ENCODE data around the gene FILIP1.
"Not testable (repeated sequence)": the region's sequence is repeated elsewhere in the genome, so short reads cannot be mapped to it uniquely, and the experiment has no call there.

FILIP1 gene

DNA sequence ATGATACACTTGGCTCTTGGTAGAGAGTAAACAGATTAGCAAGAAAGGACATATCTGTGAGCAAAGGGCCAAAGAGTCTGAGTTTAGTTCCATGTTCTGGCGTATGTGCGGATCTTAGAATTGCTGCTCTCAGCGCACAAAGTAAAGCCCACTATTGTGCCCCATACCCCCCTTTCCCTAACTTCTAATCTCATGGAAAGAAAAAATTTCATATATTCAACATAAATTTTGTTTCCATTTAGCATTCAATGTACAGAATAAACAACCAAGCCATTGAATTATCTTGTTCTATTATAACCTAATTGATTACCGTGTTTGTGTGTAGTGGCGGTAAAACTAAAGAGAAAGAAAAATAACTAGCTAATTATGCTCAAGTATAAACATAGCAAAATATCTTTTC lies 30.5 kb downstream of the FILIP1 start:
- DNase-seq (ENCODE audit: insufficient read length, low spot score) = no peak
- FAIRE-seq = no peak

DNA sequence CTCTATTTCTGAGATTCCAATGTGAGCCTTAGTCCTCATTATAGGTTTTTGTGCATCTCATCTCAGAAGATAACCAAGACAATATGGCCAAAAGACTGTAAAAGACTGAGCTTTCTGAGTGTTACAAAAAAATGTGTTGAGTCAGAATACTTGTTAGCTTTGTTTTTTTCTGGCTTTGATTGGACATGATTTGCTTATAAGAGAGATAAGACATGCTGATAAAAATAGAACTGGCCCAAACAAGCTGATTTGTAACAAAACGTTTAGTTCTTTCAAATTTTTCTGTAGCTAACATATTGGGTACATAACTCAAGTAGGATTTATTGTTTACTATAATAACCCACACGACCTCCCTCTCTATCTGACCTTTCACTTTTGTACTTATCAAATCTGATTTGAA lies 32.9 kb downstream of the FILIP1 start:
- FAIRE-seq = peak; percentile 79
- no peak for DNase-seq (ENCODE audit: insufficient read length, low spot score)

DNA sequence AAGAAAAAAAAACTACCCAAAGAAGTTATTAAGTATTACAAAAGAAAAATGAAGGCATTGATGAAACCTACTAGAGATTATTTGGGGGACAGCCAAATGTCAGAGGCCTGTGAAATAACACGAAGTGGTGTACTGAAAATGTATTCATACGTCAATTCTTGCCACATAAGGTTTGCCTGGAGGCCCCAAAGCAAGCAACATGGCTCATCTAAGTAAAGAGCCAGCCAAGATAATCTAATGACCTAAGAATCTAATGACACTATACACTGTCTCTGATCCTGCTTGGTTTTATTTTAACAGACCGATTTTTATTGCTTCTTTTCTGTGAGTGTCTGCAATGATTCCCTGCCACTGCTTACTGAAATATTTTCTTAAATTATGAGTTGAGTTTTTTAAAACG lies 34.7 kb downstream of the FILIP1 start:
- FAIRE-seq (no peak), DNase-seq (ENCODE audit: insufficient read length, low spot score) (no peak)

DNA sequence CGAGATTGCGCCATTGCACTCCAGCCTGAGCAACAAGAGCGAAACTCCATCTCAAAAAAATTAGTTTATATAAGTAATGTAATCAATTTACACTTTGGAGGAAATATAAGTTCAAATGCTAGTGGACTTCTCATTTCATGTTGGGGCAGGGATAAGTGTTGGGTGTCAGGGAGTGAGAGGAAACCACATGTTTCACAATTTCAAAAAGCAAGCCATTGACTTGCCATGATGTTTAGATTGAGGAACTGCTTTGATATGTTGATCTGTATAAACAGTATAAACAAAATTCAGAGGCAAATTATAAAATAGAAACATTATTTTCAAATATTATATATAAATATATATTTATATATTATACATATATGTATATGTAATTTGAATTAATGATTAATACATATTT lies 42.7 kb downstream of the FILIP1 start:
- no peak for DNase-seq (ENCODE audit: insufficient read length, low spot score)
- no peak for FAIRE-seq

DNA sequence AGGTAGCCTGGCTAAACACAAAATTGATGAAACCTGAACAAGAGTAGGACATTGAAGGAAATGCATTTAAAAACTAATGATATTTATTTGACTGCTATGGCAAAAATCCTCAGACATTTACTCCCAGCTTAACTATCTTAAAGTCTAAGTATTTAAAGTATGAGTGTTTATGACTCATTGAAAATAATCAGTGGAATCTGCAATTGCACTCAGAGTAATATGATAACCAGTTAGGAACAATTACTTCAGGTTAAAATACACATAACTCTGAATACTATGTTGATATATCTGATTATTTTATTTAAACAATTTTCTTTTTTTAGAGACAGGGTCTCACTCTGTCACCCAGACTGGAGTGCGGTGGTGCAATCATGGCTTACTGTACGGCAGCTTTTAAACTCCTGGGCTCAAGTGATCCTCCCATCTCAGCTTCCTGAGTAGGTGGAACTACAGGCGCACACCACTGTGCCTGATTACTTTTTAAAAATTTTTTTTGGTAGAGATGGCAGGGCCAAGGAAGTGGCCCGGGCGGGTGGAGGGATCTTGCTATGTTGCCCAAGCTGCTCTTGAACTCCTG lies 43.9 kb downstream of the FILIP1 start:
- no peak for DNase-seq (ENCODE audit: insufficient read length, low spot score)
- no peak for FAIRE-seq

DNA sequence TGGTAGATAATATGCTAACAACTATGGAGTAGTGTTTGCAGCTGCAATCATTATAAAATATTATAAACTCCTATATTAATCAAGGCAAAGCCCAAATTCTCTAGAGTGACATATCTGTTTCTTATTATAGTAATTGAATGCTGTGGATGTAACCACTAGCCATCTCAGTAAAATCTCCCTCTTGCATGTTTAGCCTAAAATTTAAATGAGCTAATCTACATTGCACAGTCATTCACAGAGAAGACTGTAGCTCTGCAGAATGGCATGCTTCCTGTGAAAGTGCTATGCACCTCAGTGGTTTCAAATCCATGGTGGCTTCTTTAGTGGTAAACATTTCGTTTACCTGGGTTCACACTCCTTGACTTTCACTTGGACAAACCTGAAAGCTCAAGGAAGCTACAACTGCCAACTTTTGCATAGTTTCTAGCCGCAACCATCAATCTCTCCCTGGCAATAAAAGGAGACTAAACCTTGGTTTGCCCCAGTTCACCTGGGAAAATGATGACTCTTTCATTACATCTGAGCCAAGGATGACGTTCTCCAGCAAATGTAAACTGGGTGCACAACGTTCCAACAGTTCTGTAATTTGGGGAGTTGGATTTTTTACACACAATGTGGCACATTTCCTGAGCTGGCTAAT lies 47.2 kb downstream of the FILIP1 start:
- DNase-seq (ENCODE audit: insufficient read length, low spot score) = peak; percentile 12
- peak; percentile 70 for FAIRE-seq

DNA sequence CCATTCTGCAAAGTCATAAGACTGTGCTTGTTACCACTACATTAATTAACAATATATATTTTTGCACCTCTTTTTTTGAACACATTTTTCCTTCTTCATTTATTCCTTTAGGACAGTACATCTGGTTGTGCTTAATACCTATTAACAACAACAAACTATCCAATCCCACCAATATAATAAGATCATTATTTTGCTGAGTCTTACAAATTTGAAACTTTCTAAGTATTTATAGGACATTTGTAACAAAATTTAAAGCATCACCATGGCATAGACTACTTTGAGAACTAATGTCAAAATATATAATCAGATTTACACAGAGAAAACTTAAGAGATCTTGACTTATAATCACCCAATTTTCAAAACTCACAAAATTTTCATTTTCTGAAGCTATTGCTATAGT lies 47.9 kb downstream of the FILIP1 start:
- FAIRE-seq = no peak
- no peak for DNase-seq (ENCODE audit: insufficient read length, low spot score)

DNA sequence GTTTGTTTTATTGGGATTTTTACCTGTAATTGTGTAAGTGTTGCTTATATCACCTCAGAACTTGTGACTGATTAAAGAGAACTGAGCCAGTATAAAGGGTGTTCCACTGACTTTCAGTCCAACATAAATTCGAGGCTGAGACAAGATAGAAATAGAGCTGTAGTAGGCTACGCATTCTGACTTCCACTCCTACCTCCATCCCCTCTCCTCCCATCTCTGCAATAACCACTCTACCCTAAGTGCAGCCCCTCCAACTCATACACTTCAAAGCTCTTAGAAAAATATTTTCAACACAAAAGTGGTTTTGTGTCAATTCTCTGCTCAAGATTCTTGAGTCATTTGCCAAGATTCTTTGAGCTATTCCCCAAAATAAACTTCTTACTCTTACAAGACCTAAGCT lies 48.7 kb downstream of the FILIP1 start:
- no peak for DNase-seq (ENCODE audit: insufficient read length, low spot score)
- FAIRE-seq = no peak

DNA sequence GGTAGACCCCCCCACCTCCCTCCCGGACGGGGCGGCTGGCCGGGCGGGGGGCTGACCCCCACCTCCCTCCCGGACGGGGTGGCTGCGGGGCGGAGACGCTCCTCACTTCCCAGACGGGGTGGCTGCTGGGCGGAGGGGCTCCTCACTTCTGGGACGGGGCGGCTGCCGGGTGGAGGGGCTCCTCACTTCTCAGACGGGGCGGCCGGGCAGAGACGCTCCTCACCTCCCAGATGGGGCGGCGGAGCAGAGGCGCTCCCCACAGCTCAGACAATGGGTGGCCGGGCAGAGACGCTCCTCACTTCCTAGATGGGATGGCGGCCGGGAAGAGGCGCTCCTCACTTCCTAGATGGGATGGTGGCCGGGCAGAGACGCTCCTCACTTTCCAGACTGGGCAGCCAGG lies 51.7 kb downstream of the FILIP1 start:
- not testable (repeated sequence) for FAIRE-seq; DNase-seq (ENCODE audit: insufficient read length, low spot score)

DNA sequence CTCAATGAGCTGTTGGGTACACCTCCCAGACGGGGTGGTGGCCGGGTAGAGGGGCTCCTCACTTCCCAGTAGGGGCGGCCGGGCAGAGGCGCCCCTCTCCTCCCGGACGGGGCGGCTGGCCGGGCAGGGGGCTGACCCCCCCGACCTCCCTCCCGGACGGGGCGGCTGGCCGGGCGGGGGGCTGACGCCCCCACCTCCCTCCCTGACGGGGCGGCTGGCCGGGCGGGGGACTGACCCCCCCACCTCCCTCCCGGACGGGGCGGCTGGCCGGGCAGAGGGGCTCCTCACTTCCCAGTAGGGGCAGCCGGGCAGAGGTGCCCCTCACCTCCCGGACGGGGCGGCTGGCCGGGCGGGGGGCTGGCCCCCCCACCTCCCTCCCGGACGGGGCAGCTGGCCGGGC lies 52.1 kb downstream of the FILIP1 start:
- DNase-seq (ENCODE audit: insufficient read length, low spot score); FAIRE-seq: not testable (repeated sequence)

DNA sequence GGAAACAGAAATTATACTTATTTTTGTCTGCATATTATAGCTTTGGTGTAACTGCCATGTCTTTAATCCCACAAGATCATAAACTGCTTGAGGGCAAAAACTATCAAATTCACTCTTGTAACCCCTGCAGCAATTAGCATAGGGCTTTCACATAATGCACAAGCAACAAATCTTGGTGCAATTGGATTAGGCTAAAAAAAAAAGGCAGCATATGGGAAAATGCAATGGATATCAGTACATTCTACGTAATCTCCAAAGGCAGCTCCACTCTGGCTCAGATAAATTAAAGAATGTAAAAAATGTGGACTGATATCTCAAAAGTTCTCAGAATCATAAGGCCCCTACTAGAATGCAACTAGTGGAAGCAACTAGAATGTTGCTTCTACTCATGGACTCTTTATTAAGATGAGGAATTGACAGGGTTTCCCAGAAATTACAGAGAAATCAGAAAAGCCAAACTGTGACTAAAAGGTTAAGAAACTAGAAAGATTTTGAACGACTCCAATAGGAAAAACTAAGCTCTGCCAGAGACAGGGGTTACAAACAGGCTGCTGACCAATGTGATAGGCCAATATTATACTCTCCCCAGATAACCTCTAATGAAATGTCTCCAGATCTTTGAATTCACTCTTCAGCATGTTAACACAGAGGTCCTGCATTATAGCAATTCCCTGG lies 55.0 kb downstream of the FILIP1 start:
- no peak for DNase-seq (ENCODE audit: insufficient read length, low spot score)
- FAIRE-seq = no peak

DNA sequence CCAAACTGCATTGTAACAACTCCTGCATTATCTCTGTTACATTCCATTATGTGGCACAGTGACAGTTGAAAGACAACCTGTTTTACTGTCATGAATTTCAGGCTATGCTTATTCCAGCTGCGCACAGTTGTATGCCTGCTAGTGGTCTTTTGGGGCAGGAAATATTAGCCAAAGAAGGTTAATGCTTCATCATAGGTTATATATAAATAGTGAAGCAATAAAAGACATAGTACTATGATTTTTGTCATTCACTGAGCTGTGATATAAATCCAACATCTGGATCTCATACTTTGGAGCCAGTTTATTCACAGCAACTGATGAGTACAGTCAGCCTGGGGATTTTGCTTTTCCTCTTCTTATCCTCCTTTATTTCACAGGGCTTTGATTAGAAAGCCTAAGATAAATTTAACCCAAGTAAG lies 55.6 kb downstream of the FILIP1 start:
- DNase-seq (ENCODE audit: insufficient read length, low spot score) (no peak), FAIRE-seq (no peak)

DNA sequence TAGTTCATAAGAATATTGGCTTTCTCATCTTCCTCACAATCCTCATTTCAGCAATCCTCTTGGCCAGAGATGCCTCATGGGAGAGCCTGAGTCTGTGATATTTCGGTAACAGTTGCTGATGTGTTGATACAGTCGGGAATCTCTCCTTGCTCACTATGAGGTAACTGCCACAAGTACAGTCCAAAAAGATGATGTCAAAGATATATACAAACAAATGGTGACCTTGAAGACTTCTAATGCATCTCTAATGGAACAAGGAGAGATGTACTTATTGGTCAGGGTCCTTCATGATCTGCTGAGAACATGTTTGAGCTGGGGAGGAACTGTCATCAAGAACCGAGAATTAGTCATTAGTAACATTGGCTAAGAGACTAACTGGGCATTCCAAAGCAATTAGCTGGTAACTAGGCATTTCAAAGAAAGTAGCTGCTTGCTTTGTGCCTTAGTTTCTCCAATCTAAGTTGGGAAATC lies 56.1 kb downstream of the FILIP1 start:
- DNase-seq (ENCODE audit: insufficient read length, low spot score) = no peak
- no peak for FAIRE-seq

DNA sequence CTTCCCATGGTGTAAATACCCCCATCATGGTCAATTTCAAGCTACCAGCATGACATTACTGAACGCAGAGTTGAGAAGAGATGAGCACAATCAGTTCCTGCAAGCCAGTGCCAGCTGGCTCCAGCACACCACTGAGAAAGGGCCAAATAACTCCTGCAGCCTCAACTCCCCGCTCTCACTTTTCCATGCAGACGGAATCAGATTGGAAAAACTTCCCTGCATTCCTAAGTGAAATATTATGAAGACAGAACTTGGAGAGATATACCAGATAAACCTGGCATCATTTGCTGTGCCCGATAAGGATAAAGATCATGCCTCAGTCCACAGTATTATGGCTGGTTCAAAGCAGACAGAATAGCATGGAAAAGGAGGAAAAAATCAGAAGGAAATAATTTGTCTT lies 56.7 kb downstream of the FILIP1 start:
- DNase-seq (ENCODE audit: insufficient read length, low spot score) = no peak
- FAIRE-seq = no peak

DNA sequence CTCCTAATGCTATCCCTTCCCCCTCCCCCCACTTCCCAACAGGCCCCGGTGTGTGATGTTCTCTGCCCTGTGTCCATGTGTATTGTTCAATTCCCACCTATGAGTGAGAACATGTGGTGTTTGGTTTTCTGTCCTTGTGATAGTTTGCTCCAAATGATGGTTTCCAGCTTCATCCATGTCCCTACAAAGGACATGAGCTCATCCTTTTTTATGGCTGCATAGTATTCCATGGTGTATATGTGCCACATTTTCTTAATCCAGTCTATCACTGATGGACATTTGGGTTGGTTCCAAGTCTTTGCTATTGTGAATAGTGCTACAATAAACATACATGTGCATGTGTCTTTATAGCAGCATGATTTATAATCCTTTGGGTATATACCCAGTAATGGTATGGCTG lies 60.8 kb downstream of the FILIP1 start:
- DNase-seq (ENCODE audit: insufficient read length, low spot score); FAIRE-seq: not testable (repeated sequence)

DNA sequence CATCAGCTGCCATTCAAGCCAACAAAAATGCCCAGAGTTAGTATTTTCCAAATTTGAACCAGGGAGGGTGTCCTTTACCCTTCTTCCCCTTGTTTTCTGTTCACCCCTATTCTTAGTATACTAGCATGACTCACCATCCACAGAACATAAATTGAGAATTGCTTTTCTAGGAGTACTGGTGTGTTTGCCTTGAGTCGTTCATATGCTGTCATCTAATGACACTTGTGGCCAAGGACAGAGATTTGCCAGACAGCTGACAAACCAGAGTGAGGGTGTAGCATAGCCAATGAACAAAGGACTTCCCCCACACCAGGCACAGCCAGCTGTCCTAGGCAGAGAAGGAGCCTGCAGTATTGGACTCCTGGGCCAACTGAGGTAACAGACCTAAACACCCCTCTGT lies 62.2 kb downstream of the FILIP1 start:
- DNase-seq (ENCODE audit: insufficient read length, low spot score) = no peak
- FAIRE-seq = no peak

DNA sequence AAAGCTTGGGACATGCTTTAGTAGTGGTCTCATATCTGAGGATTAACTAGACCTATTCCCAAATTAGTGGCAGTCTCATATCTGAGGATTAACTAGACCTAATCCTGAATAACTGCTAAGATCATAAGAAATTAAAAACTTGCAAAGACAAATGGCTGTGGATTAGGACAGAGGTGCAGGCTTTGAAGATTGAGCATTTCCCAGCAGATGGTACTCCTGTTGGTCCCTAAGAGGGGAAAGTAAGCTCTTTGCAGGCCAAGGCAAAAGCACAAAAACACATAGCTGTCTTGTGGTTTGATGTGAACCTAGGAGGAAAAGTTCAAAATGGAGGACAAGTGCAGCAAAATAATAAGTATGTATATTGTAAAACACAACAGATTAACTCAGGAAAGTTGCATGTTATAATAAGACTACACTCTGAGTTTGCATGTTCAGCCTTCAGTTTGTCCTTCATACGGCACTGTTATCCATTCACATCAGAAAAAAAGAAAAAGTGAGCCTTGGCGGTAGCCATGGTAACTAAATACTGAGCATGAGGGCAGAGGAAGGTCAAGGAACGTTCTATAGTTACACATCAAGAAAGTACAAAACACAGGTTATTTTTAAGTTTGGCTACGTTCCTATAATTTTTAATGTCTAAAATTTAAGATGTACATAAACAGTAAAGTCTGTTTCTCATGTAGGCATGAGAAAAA lies 62.8 kb downstream of the FILIP1 start:
- DNase-seq (ENCODE audit: insufficient read length, low spot score) (no peak), FAIRE-seq (no peak)

DNA sequence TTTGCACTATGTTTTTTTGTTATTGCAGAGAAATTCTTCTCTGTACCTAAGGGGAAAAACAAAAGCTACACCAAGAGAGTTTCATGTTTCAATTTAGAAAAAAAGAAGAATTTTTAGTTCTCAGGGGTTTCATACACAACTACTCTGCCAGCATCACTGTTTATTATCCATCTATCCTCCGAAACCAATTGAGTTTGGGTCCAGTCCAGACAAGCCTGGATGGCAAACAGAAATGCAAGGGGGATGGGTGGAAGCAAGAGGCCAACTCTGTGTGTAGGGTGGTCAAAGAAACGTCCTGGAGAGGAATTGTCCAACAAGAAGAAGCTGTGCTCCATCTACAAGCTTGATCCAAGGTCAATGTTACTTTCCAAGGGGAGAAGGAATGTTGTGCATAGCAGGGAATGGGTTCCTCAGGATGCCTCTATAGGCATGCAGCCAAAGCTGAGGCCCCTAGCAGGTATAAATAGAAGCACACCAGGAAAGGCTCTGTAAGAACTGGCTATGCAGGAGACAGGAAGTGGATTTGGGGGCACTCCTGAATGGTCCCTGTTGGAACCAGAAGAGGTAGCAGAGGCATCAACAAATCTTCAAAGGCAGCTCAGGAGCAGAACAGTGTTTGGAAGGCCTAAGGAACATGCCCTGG lies 64.4 kb downstream of the FILIP1 start:
- DNase-seq (ENCODE audit: insufficient read length, low spot score) (no peak), FAIRE-seq (no peak)

DNA sequence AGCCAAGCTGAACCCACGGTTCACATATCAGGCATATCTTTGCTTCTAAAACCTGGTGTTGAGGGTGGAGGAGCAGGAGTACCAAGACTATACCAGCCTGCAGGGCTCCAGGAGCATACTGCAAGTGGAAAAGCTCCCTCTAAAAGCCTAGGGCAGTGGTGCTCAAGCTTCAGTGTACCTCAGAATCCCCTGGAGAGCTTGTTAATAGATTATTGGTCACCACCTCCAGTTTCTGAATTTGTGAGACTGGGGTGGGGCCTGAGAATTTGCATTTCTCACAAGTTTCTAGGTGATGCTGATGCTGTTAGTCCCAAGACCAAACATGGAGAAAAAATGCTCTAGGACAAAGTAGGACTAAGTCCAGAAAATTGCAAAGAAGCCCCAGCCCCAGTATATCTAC lies 65.4 kb downstream of the FILIP1 start:
- peak; percentile 31 for FAIRE-seq
- DNase-seq (ENCODE audit: insufficient read length, low spot score) = no peak

DNA sequence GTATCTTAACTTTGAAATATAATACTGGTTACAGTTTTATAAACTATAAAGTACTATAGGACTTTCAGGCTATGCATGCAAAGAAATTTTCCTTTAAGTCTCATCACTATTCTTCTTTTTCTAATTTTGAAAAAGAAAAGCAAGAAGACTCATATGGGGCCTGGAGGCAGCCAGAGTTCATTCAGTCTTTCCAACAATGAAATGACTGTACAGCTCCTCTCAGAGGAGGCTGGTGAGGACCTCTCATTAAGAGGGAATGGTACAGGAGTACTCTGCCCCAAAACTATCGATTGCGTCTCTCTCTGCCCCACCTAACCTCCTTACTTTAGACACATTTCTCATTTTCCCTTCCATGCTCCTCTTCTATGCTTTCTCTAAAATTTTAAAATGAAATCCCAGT lies 66.3 kb downstream of the FILIP1 start:
- no peak for DNase-seq (ENCODE audit: insufficient read length, low spot score)

More for the DNA sequence above, 66.3 kb downstream of the FILIP1 start:
- no peak for FAIRE-seq
